ENCODE measurements around the gene ZCCHC2. TPM values are rescaled to one million over a fixed set of nuclear protein-coding genes. Genes with fewer than 3 reads are reported as not detected.
A peak's percentile ranks its signal among the peaks of the same experiment; 100 is the strongest.

Gene ZCCHC2
- total RNA-seq, 4 donors from 2014 or later = 16.8 to 30.8 (median 22.7) TPM

- Histone ChIP-seq H3K9me3 (peaks cover 0 to 10% (median 0%) of the 10 kb centered on the region in 3 donors), H3K4me1 (peaks cover 0 to 12% (median 0%) of the 10 kb centered on the region in 3 donors), H3K36me3 (no peaks in the 10 kb centered on the region), H3K4me3 (no peak overlapping the region), H3K27me3 (peaks cover 26% of the 10 kb centered on the region), H3K27ac (no peak overlapping the region)
- TF ChIP-seq POLR2A (IDR thresholded peaks at IDR 0.05) (no peak), POLR2AphosphoS5 (IDR thresholded peaks at IDR 0.05) (no peak)
- ATAC-seq = no peak
- WGBS, 2 donors (ENCODE audit: low coverage in 1 of 2) = 80 to 100% methylated on average over 2 of the region's 3 CpGs
Observed at GRCh38 chr18:62606106-62606505, 83.3 kb downstream of the ZCCHC2 start.

- TF ChIP-seq POLR2AphosphoS5 (IDR thresholded peaks at IDR 0.05) (no peak), EP300 (IDR thresholded peaks at IDR 0.05) (no peak), POLR2A (IDR thresholded peaks at IDR 0.05) (no peak), CTCF (IDR thresholded peaks at IDR 0.05) (no peak)
- H3K9me3 ChIP-seq = peaks cover 0 to 10% (median 0%) of the 10 kb centered on the region in 3 donors
- H3K36me3 ChIP-seq = no peaks in the 10 kb centered on the region
- peaks cover 24% of the 10 kb centered on the region for H3K27me3 ChIP-seq
- no peak overlapping the region for H3K4me3 ChIP-seq
- no peak for ATAC-seq
- no peak overlapping the region for H3K27ac ChIP-seq
- 82 to 83% methylated on average over 2 to 6 of the region's 13 CpGs for WGBS, 2 donors (ENCODE audit: low coverage in 1 of 2)
- peaks cover 0 to 24% (median 0%) of the 10 kb centered on the region in 3 donors for H3K4me1 ChIP-seq
Observed at GRCh38 chr18:62607302-62607701, 84.5 kb downstream of the ZCCHC2 start.

- Histone ChIP-seq H3K27ac (no peak overlapping the region), H3K27me3 (peaks cover 20% of the 10 kb centered on the region), H3K36me3 (no peaks in the 10 kb centered on the region), H3K9me3 (peaks cover 0 to 10% (median 0%) of the 10 kb centered on the region in 3 donors), H3K4me3 (no peak overlapping the region), H3K4me1 (peaks cover 0 to 24% (median 0%) of the 10 kb centered on the region in 3 donors)
- TF ChIP-seq EP300 (IDR thresholded peaks at IDR 0.05) (no peak), POLR2AphosphoS5 (IDR thresholded peaks at IDR 0.05) (no peak), POLR2A (IDR thresholded peaks at IDR 0.05) (no peak), CTCF (IDR thresholded peaks at IDR 0.05) (no peak)
- 92 to 100% methylated on average over 4 to 6 of the region's 9 CpGs for WGBS, 2 donors (ENCODE audit: low coverage in 1 of 2)
- ATAC-seq = no peak
Observed at GRCh38 chr18:62607708-62608428, 85.0 kb downstream of the ZCCHC2 start.

- Histone ChIP-seq H3K4me1 (peaks cover 0 to 24% (median 0%) of the 10 kb centered on the region in 3 donors), H3K27me3 (peaks cover 13% of the 10 kb centered on the region), H3K9me3 (peaks cover 0 to 10% (median 0%) of the 10 kb centered on the region in 3 donors), H3K36me3 (no peaks in the 10 kb centered on the region), H3K4me3 (no peak overlapping the region), H3K27ac (no peak overlapping the region)
- no peak for TF ChIP-seq POLR2A (IDR thresholded peaks at IDR 0.05)
- TF ChIP-seq POLR2AphosphoS5 (IDR thresholded peaks at IDR 0.05) = no peak
- no peak for TF ChIP-seq EP300 (IDR thresholded peaks at IDR 0.05)
- no peak for TF ChIP-seq CTCF (IDR thresholded peaks at IDR 0.05)
- no peak for ATAC-seq
- 75 to 89% methylated on average over 2 of the region's 2 CpGs for WGBS, 2 donors (ENCODE audit: low coverage in 1 of 2)
Observed at GRCh38 chr18:62609764-62610163, 86.9 kb downstream of the ZCCHC2 start.

- Histone ChIP-seq H3K4me3 (peak overlapping the region in 1 of 2 donors; percentile 22), H3K4me1 (peaks cover 0 to 24% (median 0%) of the 10 kb centered on the region in 3 donors)
Observed at GRCh38 chr18:62610351-62610700, 87.5 kb downstream of the ZCCHC2 start.

More at GRCh38 chr18:62610351-62610700, 87.5 kb downstream of the ZCCHC2 start:
- H3K9me3 ChIP-seq = peaks cover 0 to 10% (median 0%) of the 10 kb centered on the region in 3 donors
- 31% methylated on average over 3 of the region's 3 CpGs; no CpG with 5 or more reads in 1 of the 2 donors for WGBS, 2 donors (ENCODE audit: low coverage in 1 of 2)
- H3K36me3 ChIP-seq = no peaks in the 10 kb centered on the region
- TF ChIP-seq CTCF (IDR thresholded peaks at IDR 0.05) (no peak), POLR2A (IDR thresholded peaks at IDR 0.05) (no peak), POLR2AphosphoS5 (IDR thresholded peaks at IDR 0.05) (no peak), EP300 (IDR thresholded peaks at IDR 0.05) (no peak)
- peaks cover 13% of the 10 kb centered on the region for H3K27me3 ChIP-seq
- peak overlapping the region in 1 of 4 donors; percentile 14 for H3K27ac ChIP-seq
- ATAC-seq = no peak
